Measurements from ENCODE around the gene P2RX4.
"Not testable (repeated sequence)": the region's sequence is repeated elsewhere in the genome, so short reads cannot be mapped to it uniquely, and the experiment has no call there.

Gene P2RX4

GRCh38 chr12:121253638-121254335 lies 43.9 kb downstream of the P2RX4 start:
- H3K27me3 Mint-ChIP-seq, result no peaks in the 10 kb centered on the region
- peak overlapping the region; percentile 79 for H3K27ac Mint-ChIP-seq
- H3K36me3 Mint-ChIP-seq (ENCODE audit: low read depth), result peaks cover 93% of the 10 kb centered on the region
- DNase-seq, result no peak
- peaks cover 14% of the 10 kb centered on the region for H3K4me1 Mint-ChIP-seq (ENCODE audit: low read depth)
- H3K4me3 Mint-ChIP-seq, result no peak overlapping the region
- no peaks in the 10 kb centered on the region for H3K9me3 Mint-ChIP-seq

GRCh38 chr12:121255433-121255832 lies 45.5 kb downstream of the P2RX4 start:
- Mint-ChIP-seq H3K36me3 (ENCODE audit: low read depth) (peaks cover 92% of the 10 kb centered on the region), H3K4me1 (ENCODE audit: low read depth) (peaks cover 14% of the 10 kb centered on the region), H3K4me3 (no peak overlapping the region), H3K27me3 (no peaks in the 10 kb centered on the region), H3K27ac (no peak overlapping the region), H3K9me3 (no peaks in the 10 kb centered on the region)
- DNase-seq, result no peak

- peaks cover 89% of the 10 kb centered on the region for H3K36me3 Mint-ChIP-seq (ENCODE audit: low read depth)
- H3K4me1 Mint-ChIP-seq (ENCODE audit: low read depth), result peaks cover 12% of the 10 kb centered on the region
- H3K27me3 Mint-ChIP-seq, H3K4me3 Mint-ChIP-seq, H3K9me3 Mint-ChIP-seq, H3K27ac Mint-ChIP-seq, DNase-seq: not testable (repeated sequence)
Observed at GRCh38 chr12:121257704-121258449, 47.9 kb downstream of the P2RX4 start.

GRCh38 chr12:121259074-121259473 lies 49.1 kb downstream of the P2RX4 start:
- DNase-seq, result no peak
- peaks cover 3% of the 10 kb centered on the region for H3K4me1 Mint-ChIP-seq (ENCODE audit: low read depth)
- peaks cover 89% of the 10 kb centered on the region for H3K36me3 Mint-ChIP-seq (ENCODE audit: low read depth)
- no peak overlapping the region for H3K4me3 Mint-ChIP-seq
- H3K27ac Mint-ChIP-seq, result no peak overlapping the region
- no peaks in the 10 kb centered on the region for H3K27me3 Mint-ChIP-seq
- no peaks in the 10 kb centered on the region for H3K9me3 Mint-ChIP-seq

GRCh38 chr12:121260091-121260490 lies 50.2 kb downstream of the P2RX4 start:
- DNase-seq, result no peak
- Mint-ChIP-seq H3K36me3 (ENCODE audit: low read depth) (peaks cover 87% of the 10 kb centered on the region), H3K4me3 (no peak overlapping the region), H3K4me1 (ENCODE audit: low read depth) (no peaks in the 10 kb centered on the region), H3K27ac (no peak overlapping the region), H3K27me3 (no peaks in the 10 kb centered on the region), H3K9me3 (no peaks in the 10 kb centered on the region)

- no peak for DNase-seq
- H3K4me3 Mint-ChIP-seq, result no peak overlapping the region
- no peaks in the 10 kb centered on the region for H3K27me3 Mint-ChIP-seq
- no peaks in the 10 kb centered on the region for H3K9me3 Mint-ChIP-seq
- peaks cover 84% of the 10 kb centered on the region for H3K36me3 Mint-ChIP-seq (ENCODE audit: low read depth)
- H3K4me1 Mint-ChIP-seq (ENCODE audit: low read depth), result no peaks in the 10 kb centered on the region
- no peak overlapping the region for H3K27ac Mint-ChIP-seq
Observed at GRCh38 chr12:121261398-121261797, 51.5 kb downstream of the P2RX4 start.

- Mint-ChIP-seq H3K27ac (no peak overlapping the region), H3K36me3 (ENCODE audit: low read depth) (peaks cover 83% of the 10 kb centered on the region), H3K4me1 (ENCODE audit: low read depth) (no peaks in the 10 kb centered on the region), H3K9me3 (no peaks in the 10 kb centered on the region), H3K27me3 (no peaks in the 10 kb centered on the region), H3K4me3 (no peak overlapping the region)
- no peak for DNase-seq
Observed at GRCh38 chr12:121263206-121263935, 53.4 kb downstream of the P2RX4 start.

GRCh38 chr12:121264135-121264534 lies 54.2 kb downstream of the P2RX4 start:
- Mint-ChIP-seq H3K4me1 (ENCODE audit: low read depth) (no peaks in the 10 kb centered on the region), H3K27ac (no peak overlapping the region), H3K4me3 (no peak overlapping the region), H3K9me3 (no peaks in the 10 kb centered on the region), H3K27me3 (no peaks in the 10 kb centered on the region), H3K36me3 (ENCODE audit: low read depth) (peaks cover 83% of the 10 kb centered on the region)
- no peak for DNase-seq

- Mint-ChIP-seq H3K4me1 (ENCODE audit: low read depth) (no peaks in the 10 kb centered on the region), H3K9me3 (no peaks in the 10 kb centered on the region), H3K4me3 (no peak overlapping the region), H3K36me3 (ENCODE audit: low read depth) (peaks cover 83% of the 10 kb centered on the region), H3K27ac (peak overlapping the region; percentile 27), H3K27me3 (no peaks in the 10 kb centered on the region)
- DNase-seq, result no peak
Observed at GRCh38 chr12:121264951-121265515, 55.1 kb downstream of the P2RX4 start.

- H3K27ac Mint-ChIP-seq, result no peak overlapping the region
- DNase-seq, result no peak
- peaks cover 79% of the 10 kb centered on the region for H3K36me3 Mint-ChIP-seq (ENCODE audit: low read depth)
- no peaks in the 10 kb centered on the region for H3K9me3 Mint-ChIP-seq
- H3K4me3 Mint-ChIP-seq, result no peak overlapping the region
- no peaks in the 10 kb centered on the region for H3K27me3 Mint-ChIP-seq
- H3K4me1 Mint-ChIP-seq (ENCODE audit: low read depth), result no peaks in the 10 kb centered on the region
Observed at GRCh38 chr12:121267822-121268221, 57.9 kb downstream of the P2RX4 start.

- Mint-ChIP-seq H3K4me1 (ENCODE audit: low read depth) (peaks cover 11% of the 10 kb centered on the region), H3K4me3 (no peak overlapping the region), H3K9me3 (no peaks in the 10 kb centered on the region), H3K27ac (no peak overlapping the region), H3K27me3 (no peaks in the 10 kb centered on the region), H3K36me3 (ENCODE audit: low read depth) (peaks cover 80% of the 10 kb centered on the region)
- DNase-seq, result no peak
Observed at GRCh38 chr12:121273364-121273896, 63.5 kb downstream of the P2RX4 start.

GRCh38 chr12:121274036-121274763 lies 64.3 kb downstream of the P2RX4 start:
- Mint-ChIP-seq H3K9me3 (no peaks in the 10 kb centered on the region), H3K27ac (no peak overlapping the region), H3K4me3 (no peak overlapping the region), H3K4me1 (ENCODE audit: low read depth) (peaks cover 12% of the 10 kb centered on the region), H3K27me3 (no peaks in the 10 kb centered on the region), H3K36me3 (ENCODE audit: low read depth) (peaks cover 80% of the 10 kb centered on the region)
- no peak for DNase-seq

GRCh38 chr12:121277374-121277759 lies 67.4 kb downstream of the P2RX4 start:
- Mint-ChIP-seq H3K27me3 (no peaks in the 10 kb centered on the region), H3K27ac (peak overlapping the region; percentile 12), H3K9me3 (no peaks in the 10 kb centered on the region), H3K4me1 (ENCODE audit: low read depth) (peaks cover 12% of the 10 kb centered on the region), H3K36me3 (ENCODE audit: low read depth) (peaks cover 79% of the 10 kb centered on the region), H3K4me3 (no peak overlapping the region)
- no peak for DNase-seq

Data from activated T-cell treated with anti-CD3 and anti-CD28 coated beads, Interleukin-2, amount 50 U/mL, for 24 hours (primary cell).